ENCODE measurements around the gene VAMP5.
A peak's percentile ranks its signal among the peaks of the same experiment; 100 is the strongest.
"Not testable (repeated sequence)": the region's sequence is repeated elsewhere in the genome, so short reads cannot be mapped to it uniquely, and the experiment has no call there.

The VAMP5 gene

GRCh38 chr2:85544254-85544691, 40.0 kb upstream of the VAMP5 start:
- not testable (repeated sequence) for H3K27me3 ChIP-seq (replicated peaks; ENCODE audit: control insufficient read depth, insufficient read depth, low read length); H3K9me3 ChIP-seq (ENCODE audit: control insufficient read depth, low read length); DNase-seq (ENCODE audit: low read depth); H3K9ac ChIP-seq (ENCODE audit: low read length); H3K4me3 ChIP-seq (ENCODE audit: low read length)
- H3K36me3 ChIP-seq (ENCODE audit: control insufficient read depth, insufficient read depth, low read length, severe bottlenecking): peaks cover 63% of the 10 kb centered on the region
- H3K4me1 ChIP-seq (ENCODE audit: control insufficient read depth, insufficient read depth, low read length): peaks cover 30% of the 10 kb centered on the region

- H3K36me3 ChIP-seq (ENCODE audit: control insufficient read depth, insufficient read depth, low read length, severe bottlenecking): peaks cover 68% of the 10 kb centered on the region
- not testable (repeated sequence) for H3K27me3 ChIP-seq (replicated peaks; ENCODE audit: control insufficient read depth, insufficient read depth, low read length); H3K9ac ChIP-seq (ENCODE audit: low read length); H3K4me3 ChIP-seq (ENCODE audit: low read length); H3K9me3 ChIP-seq (ENCODE audit: control insufficient read depth, low read length); DNase-seq (ENCODE audit: low read depth)
- peaks cover 30% of the 10 kb centered on the region for H3K4me1 ChIP-seq (ENCODE audit: control insufficient read depth, insufficient read depth, low read length)
Observed at GRCh38 chr2:85544915-85545779, 39.1 kb upstream of the VAMP5 start.

GRCh38 chr2:85545780-85546240, 38.4 kb upstream of the VAMP5 start:
- no peaks in the 10 kb centered on the region for H3K27me3 ChIP-seq (replicated peaks; ENCODE audit: control insufficient read depth, insufficient read depth, low read length)
- no peak for DNase-seq (ENCODE audit: low read depth)
- no peak overlapping the region for H3K4me3 ChIP-seq (ENCODE audit: low read length)
- no peak overlapping the region for H3K9ac ChIP-seq (ENCODE audit: low read length)
- H3K36me3 ChIP-seq (ENCODE audit: control insufficient read depth, insufficient read depth, low read length, severe bottlenecking): peaks cover 72% of the 10 kb centered on the region
- H3K9me3 ChIP-seq (ENCODE audit: control insufficient read depth, low read length): no peaks in the 10 kb centered on the region
- peaks cover 28% of the 10 kb centered on the region for H3K4me1 ChIP-seq (ENCODE audit: control insufficient read depth, insufficient read depth, low read length)

DNA sequence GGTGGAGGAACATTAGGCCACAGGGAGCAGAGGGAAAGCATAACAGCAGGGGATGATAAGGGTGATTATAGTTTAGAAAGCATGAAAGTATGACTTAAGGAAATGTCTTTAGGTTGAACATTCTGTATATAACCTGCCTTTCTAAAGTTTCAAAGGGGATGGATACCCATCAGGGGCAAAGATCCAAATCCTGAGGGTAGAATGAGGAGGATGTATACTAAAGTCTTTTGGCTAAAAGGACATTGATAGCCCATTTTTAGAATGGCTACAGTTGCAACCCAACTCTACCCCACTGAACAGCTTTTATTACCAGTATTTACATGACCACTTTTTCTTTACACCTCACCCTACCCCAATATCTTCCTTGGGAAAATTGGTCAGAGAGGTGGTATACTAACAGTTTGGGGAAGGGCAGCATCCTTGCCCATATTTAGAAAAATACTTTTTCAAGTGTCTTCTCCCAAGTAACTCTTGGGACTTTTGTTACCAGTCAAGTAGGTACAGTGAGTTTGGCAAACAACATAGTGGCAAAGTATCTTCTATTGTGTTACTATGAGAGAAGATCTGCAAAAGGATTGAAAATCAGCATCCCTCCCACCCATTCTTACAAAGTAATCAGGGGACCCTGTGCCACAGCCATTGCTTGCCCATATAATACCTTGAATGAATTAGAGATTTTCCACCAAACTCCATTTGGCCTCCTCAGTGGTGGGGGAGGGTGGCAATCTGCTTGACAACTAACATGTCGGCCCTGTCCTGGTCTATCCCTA, 37.0 kb upstream of the VAMP5 start:
- no peaks in the 10 kb centered on the region for H3K9me3 ChIP-seq (ENCODE audit: control insufficient read depth, low read length)
- H3K4me1 ChIP-seq (ENCODE audit: control insufficient read depth, insufficient read depth, low read length): peaks cover 14% of the 10 kb centered on the region
- H3K27me3 ChIP-seq (replicated peaks; ENCODE audit: control insufficient read depth, insufficient read depth, low read length): no peaks in the 10 kb centered on the region
- no peak overlapping the region for H3K4me3 ChIP-seq (ENCODE audit: low read length)
- peaks cover 71% of the 10 kb centered on the region for H3K36me3 ChIP-seq (ENCODE audit: control insufficient read depth, insufficient read depth, low read length, severe bottlenecking)
- no peak overlapping the region for H3K9ac ChIP-seq (ENCODE audit: low read length)
- no peak for DNase-seq (ENCODE audit: low read depth)

DNA sequence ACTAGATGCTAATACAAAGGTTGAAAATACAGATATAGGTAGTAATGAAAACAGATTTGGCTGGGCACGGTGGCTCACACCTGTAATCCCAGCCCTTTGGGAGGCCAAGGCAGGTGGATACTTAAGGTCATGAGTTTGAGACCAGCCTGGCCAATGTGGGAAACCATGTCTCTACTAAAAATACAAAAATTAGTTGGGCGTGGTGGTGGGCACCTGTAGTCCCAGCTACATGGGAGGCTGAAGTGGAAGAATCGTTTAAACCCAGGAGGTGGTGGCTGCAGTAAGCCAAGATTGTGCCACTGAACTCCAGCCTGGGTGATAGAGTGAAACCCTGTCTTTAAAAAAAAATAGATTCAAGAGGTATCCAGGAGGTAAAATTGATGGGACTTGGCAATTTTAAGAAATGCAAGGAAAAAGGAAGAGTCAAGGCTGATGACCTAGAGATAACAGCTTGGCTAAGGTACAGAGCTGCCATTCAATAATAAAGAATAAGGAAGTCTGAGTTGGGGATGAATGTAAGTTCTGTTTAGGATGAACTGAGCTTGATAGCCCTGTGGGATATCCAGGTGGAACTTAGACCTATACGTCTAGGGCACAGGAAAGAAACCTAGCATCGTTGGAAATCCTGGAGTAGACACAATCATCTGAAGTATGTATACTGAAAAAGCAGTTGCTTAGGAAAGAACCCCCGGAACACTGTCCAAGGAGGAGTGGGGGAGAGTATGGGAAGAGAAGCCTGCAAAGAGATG, 36.2 kb upstream of the VAMP5 start:
- no peak for DNase-seq (ENCODE audit: low read depth)
- H3K36me3 ChIP-seq (ENCODE audit: control insufficient read depth, insufficient read depth, low read length, severe bottlenecking): peaks cover 71% of the 10 kb centered on the region
- no peak overlapping the region for H3K9ac ChIP-seq (ENCODE audit: low read length)
- no peaks in the 10 kb centered on the region for H3K27me3 ChIP-seq (replicated peaks; ENCODE audit: control insufficient read depth, insufficient read depth, low read length)
- peaks cover 6% of the 10 kb centered on the region for H3K4me1 ChIP-seq (ENCODE audit: control insufficient read depth, insufficient read depth, low read length)
- no peak overlapping the region for H3K4me3 ChIP-seq (ENCODE audit: low read length)
- no peaks in the 10 kb centered on the region for H3K9me3 ChIP-seq (ENCODE audit: control insufficient read depth, low read length)

DNA sequence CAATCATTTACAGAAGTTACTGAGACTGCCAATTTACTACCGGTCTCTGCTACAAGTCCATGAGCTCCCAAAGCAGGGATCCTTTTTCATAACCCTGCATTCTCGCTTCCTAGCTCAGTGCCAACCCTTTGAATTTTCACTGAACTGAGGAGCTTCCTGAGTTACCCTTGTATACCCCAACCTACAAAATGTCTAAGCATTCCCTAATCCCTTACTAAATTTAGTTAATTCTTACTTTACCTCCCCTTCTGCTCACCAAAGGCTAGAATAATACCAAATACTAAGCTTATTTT, 35.7 kb upstream of the VAMP5 start:
- no peak for DNase-seq (ENCODE audit: low read depth)
- H3K27me3 ChIP-seq (replicated peaks; ENCODE audit: control insufficient read depth, insufficient read depth, low read length): no peaks in the 10 kb centered on the region
- H3K4me1 ChIP-seq (ENCODE audit: control insufficient read depth, insufficient read depth, low read length): peaks cover 4% of the 10 kb centered on the region
- peaks cover 71% of the 10 kb centered on the region for H3K36me3 ChIP-seq (ENCODE audit: control insufficient read depth, insufficient read depth, low read length, severe bottlenecking)
- H3K9me3 ChIP-seq (ENCODE audit: control insufficient read depth, low read length): no peaks in the 10 kb centered on the region
- H3K9ac ChIP-seq (ENCODE audit: low read length): no peak overlapping the region
- no peak overlapping the region for H3K4me3 ChIP-seq (ENCODE audit: low read length)

DNA sequence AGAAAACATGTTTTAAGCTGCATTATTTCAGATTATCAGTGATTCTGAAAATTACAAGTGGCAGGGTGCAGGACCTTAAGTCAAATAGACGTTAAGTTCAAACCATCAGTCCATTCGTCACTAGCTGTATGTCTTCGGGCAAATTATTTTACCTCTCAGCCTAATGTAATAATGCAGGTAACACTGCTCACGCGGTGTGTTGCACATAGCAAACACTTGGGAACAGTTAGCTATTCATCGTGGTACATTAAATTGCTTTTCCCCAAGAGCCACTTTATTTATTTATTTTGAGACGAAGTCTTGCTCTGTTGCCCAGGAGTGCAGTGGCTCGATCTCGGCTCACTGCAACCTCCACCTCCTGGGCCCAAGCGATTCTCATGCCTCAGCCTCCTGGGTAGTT, 35.1 kb upstream of the VAMP5 start:
- Histone ChIP-seq H3K4me3 (ENCODE audit: low read length) (no peak overlapping the region), H3K36me3 (ENCODE audit: control insufficient read depth, insufficient read depth, low read length, severe bottlenecking) (peaks cover 70% of the 10 kb centered on the region), H3K27me3 (replicated peaks; ENCODE audit: control insufficient read depth, insufficient read depth, low read length) (no peaks in the 10 kb centered on the region), H3K4me1 (ENCODE audit: control insufficient read depth, insufficient read depth, low read length) (peaks cover 4% of the 10 kb centered on the region), H3K9ac (ENCODE audit: low read length) (no peak overlapping the region), H3K9me3 (ENCODE audit: control insufficient read depth, low read length) (no peaks in the 10 kb centered on the region)
- no peak for DNase-seq (ENCODE audit: low read depth)

DNA sequence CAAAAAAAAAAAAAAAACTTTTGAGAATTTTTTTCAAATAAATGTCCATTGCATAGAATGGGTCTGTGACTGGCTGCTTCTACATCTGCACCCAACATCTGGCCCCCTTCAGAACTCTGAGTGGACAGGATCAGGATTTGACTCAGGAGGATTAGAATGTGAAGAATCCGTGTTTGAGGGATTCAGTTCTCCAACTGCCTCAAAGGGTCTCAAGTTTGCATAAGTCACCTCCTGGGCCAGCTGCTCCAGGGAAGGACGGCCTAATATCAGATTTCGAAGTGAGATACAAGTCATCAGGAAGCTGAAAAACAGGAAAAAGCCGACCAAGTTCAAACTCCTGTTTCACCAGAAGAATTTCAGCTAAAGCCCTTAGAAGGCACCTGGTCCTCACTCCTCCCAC, 34.4 kb upstream of the VAMP5 start:
- no peak overlapping the region for H3K4me3 ChIP-seq (ENCODE audit: low read length)
- no peaks in the 10 kb centered on the region for H3K4me1 ChIP-seq (ENCODE audit: control insufficient read depth, insufficient read depth, low read length)
- no peak overlapping the region for H3K9ac ChIP-seq (ENCODE audit: low read length)
- H3K36me3 ChIP-seq (ENCODE audit: control insufficient read depth, insufficient read depth, low read length, severe bottlenecking): peaks cover 70% of the 10 kb centered on the region
- H3K27me3 ChIP-seq (replicated peaks; ENCODE audit: control insufficient read depth, insufficient read depth, low read length): no peaks in the 10 kb centered on the region
- peak; percentile 89 for DNase-seq (ENCODE audit: low read depth)
- no peaks in the 10 kb centered on the region for H3K9me3 ChIP-seq (ENCODE audit: control insufficient read depth, low read length)

DNA sequence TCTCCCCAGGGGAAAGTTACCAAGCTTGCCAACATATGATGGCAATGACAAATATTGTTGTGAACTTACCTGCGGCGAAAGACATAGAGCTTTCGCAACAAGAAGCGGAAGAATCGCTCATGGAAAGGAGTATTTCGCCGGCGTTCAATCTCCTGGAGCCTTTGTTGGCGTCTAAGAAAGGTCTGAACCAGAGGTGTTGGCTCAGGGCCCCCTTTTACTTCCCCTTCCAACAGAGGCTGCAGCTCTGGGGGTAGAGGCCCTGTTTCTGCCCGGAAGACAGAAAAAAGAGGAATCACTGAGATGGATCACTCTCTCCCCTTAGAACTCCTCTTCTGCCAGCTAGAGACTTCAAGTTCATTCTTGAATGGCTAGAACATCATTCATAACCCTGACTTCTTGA, 33.7 kb upstream of the VAMP5 start:
- Histone ChIP-seq H3K4me1 (ENCODE audit: control insufficient read depth, insufficient read depth, low read length) (no peaks in the 10 kb centered on the region), H3K9ac (ENCODE audit: low read length) (no peak overlapping the region), H3K27me3 (replicated peaks; ENCODE audit: control insufficient read depth, insufficient read depth, low read length) (no peaks in the 10 kb centered on the region), H3K4me3 (ENCODE audit: low read length) (no peak overlapping the region), H3K36me3 (ENCODE audit: control insufficient read depth, insufficient read depth, low read length, severe bottlenecking) (peaks cover 69% of the 10 kb centered on the region), H3K9me3 (ENCODE audit: control insufficient read depth, low read length) (no peaks in the 10 kb centered on the region)
- DNase-seq (ENCODE audit: low read depth): no peak

DNA sequence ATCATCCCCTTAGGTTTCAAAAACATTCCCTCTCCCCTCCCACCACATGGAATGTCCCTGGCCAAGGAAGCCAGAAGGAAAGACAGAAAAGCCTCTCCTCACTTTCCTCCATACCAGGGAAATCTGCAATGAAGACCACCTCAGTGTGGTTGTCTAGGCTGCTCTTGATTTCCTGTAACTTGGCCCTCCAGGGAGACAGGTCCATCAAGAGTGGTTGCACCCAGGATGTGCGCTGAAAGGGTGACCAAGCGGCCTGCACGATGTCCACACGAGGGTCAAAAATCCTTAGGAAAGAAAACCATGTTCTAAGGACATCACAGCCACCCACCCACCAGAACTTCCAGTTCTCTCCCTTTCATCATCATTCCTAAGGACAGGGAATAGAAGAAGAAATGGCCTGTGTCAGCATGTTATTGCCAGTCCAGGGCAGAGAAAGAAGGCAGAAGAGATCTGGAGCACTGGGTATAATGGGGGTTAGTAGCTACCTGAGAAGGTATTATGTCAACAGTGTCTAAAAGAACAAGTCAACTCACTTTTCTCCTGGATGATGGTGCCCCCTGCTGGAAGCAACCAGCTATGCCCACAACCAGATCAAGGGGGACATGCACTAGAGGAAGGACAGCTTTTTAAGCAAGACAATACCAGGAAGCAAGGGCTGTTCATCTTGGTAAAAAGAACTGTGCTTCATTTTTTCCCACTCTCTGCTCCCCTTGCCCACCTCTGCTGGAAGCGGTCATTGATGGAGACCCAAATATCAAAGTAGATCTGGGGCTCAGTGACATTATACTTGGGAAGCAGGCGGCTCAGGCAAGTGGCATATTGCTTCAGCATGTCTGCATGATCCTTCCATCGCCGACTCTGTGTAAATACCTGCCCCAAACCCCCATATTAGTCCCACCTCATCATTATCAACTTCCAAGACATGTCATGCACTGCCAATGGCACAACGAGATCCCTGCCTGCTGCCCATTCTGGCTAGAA, 32.2 kb upstream of the VAMP5 start:
- no peaks in the 10 kb centered on the region for H3K9me3 ChIP-seq (ENCODE audit: control insufficient read depth, low read length)
- no peak overlapping the region for H3K4me3 ChIP-seq (ENCODE audit: low read length)
- peaks cover 65% of the 10 kb centered on the region for H3K36me3 ChIP-seq (ENCODE audit: control insufficient read depth, insufficient read depth, low read length, severe bottlenecking)
- DNase-seq (ENCODE audit: low read depth): peak; percentile 89
- H3K9ac ChIP-seq (ENCODE audit: low read length): no peak overlapping the region
- H3K4me1 ChIP-seq (ENCODE audit: control insufficient read depth, insufficient read depth, low read length): no peaks in the 10 kb centered on the region
- no peaks in the 10 kb centered on the region for H3K27me3 ChIP-seq (replicated peaks; ENCODE audit: control insufficient read depth, insufficient read depth, low read length)

Data from adipocyte (in vitro differentiated cells).